ENCODE measurements around the gene SOWAHC.
"Not testable (repeated sequence)": the region's sequence is repeated elsewhere in the genome, so short reads cannot be mapped to it uniquely, and the experiment has no call there.

SOWAHC gene

DNA sequence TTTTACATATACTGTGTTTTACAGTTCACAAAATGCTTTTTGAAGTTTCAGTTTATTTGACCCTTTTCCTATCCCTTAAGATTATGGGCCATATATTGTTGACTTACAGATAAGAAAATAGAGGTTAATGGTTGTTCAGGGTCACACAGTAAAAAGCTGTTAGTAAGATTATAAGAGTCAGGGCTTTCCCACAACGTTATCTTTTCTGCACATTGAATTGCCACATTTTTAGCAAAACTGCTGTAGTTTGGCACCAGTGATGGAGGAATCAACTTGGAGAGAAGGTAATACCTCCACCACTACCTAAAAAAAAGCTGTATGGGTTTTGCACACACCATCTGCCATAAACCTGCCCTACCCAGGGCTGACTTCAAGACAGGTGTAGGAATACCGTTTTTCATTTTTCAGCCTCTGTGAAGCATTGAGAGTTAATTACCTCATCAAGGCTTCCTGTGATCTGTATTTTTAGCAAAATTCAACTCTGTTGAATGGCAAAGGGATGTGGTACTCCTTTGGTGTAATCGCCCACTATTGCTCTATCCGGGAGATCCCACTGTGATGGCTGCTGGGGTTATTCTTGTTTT, 5.0 kb downstream of the SOWAHC start:
- H3K9ac ChIP-seq = no peak overlapping the region
- H3K4me1 ChIP-seq (ENCODE audit: low read depth, poor library complexity, severe bottlenecking) = no peaks in the 10 kb centered on the region
- H4K20me1 ChIP-seq (ENCODE audit: insufficient read depth) = no peaks in the 10 kb centered on the region
- no peak overlapping the region for H3K27ac ChIP-seq
- no peaks in the 10 kb centered on the region for H3K27me3 ChIP-seq (ENCODE audit: insufficient read depth, low read depth)
- no peaks in the 10 kb centered on the region for H3K36me3 ChIP-seq (ENCODE audit: insufficient read depth)
- H2AFZ ChIP-seq (ENCODE audit: low read depth) = no peak overlapping the region
- H3K4me2 ChIP-seq = no peak overlapping the region
- no peak for TF ChIP-seq CTCF (conservative IDR thresholded peaks at IDR 0.05; ENCODE audit: low read depth, low read length)
- no peak overlapping the region for H3K4me3 ChIP-seq (IDR thresholded peaks at IDR 0.05; ENCODE audit: insufficient read depth, low read depth, low read length)
- H3K79me2 ChIP-seq (ENCODE audit: insufficient read depth, low read depth) = no peaks in the 10 kb centered on the region

DNA sequence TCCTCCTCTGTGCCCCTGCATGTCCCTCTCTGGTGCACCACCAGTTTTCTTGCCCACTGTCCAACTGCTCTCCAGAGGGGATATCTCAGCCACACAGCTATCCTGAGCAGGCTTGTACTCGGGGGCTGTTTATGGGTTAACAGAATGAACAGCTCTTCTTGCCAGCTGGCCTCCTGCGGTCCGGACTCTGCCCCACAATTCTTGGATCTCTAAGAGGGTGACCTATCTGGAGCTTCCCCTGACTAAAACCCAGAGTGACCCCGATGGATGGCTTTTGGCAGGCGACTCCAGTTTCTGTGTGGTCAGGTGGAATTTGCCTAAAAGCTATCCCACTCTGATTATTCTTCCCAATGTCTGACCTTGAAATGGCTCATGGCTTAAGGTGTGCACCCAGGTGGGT, 9.1 kb downstream of the SOWAHC start:
- no peaks in the 10 kb centered on the region for H3K79me2 ChIP-seq (ENCODE audit: insufficient read depth, low read depth)
- no peaks in the 10 kb centered on the region for H4K20me1 ChIP-seq (ENCODE audit: insufficient read depth)
- no peak overlapping the region for H3K27ac ChIP-seq
- H3K4me1 ChIP-seq (ENCODE audit: low read depth, poor library complexity, severe bottlenecking) = no peaks in the 10 kb centered on the region
- no peak for TF ChIP-seq CTCF (conservative IDR thresholded peaks at IDR 0.05; ENCODE audit: low read depth, low read length)
- H3K9ac ChIP-seq = no peak overlapping the region
- no peaks in the 10 kb centered on the region for H3K36me3 ChIP-seq (ENCODE audit: insufficient read depth)
- H3K4me2 ChIP-seq = no peak overlapping the region
- no peak overlapping the region for H3K4me3 ChIP-seq (IDR thresholded peaks at IDR 0.05; ENCODE audit: insufficient read depth, low read depth, low read length)
- H3K27me3 ChIP-seq (ENCODE audit: insufficient read depth, low read depth) = no peaks in the 10 kb centered on the region
- H2AFZ ChIP-seq (ENCODE audit: low read depth) = no peak overlapping the region

DNA sequence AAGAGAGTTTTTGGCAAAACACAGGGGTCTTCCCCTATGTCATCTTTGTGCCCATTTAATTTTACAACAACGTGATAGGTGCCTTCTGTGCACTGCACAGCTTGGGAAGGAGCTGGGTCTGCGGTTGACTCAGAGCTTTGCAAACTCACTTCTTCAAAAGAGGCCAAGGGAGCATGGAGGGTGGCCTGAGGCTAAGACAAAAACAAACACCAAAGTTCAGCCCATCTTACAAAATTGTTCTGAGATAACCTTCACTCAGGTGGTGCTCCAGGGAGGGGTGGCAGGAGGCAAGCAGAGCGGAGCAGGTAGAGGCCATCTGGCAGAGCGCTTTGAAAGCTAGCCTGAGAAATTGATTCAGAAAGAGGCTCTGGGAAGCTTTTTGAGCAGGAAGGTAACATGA, 9.8 kb downstream of the SOWAHC start:
- Histone ChIP-seq H3K4me2 (no peak overlapping the region), H2AFZ (ENCODE audit: low read depth) (no peak overlapping the region), H3K79me2 (ENCODE audit: insufficient read depth, low read depth) (no peaks in the 10 kb centered on the region), H4K20me1 (ENCODE audit: insufficient read depth) (no peaks in the 10 kb centered on the region), H3K27ac (no peak overlapping the region), H3K36me3 (ENCODE audit: insufficient read depth) (no peaks in the 10 kb centered on the region), H3K4me3 (IDR thresholded peaks at IDR 0.05; ENCODE audit: insufficient read depth, low read depth, low read length) (no peak overlapping the region), H3K4me1 (ENCODE audit: low read depth, poor library complexity, severe bottlenecking) (no peaks in the 10 kb centered on the region), H3K27me3 (ENCODE audit: insufficient read depth, low read depth) (no peaks in the 10 kb centered on the region), H3K9ac (no peak overlapping the region)
- TF ChIP-seq CTCF (conservative IDR thresholded peaks at IDR 0.05; ENCODE audit: low read depth, low read length) = no peak

DNA sequence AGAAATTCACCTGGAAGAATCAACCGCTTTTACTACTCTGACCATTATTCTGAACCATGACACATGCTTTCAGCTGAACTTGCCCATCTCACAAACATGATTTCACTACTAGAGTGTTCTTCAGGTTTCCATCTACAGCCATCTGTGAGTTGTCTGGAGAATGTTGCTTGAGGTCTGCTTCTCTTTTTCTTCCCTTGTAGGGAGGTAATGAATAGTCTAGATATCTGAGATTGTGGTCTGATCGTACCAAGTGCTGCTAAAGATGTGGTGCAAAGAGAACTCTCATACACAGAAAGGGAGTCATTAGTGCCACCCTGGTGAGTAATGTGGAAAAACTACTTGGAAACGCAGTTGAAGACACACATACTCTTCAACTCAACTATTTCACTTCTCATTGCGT, 10.2 kb downstream of the SOWAHC start:
- no peaks in the 10 kb centered on the region for H3K36me3 ChIP-seq (ENCODE audit: insufficient read depth)
- no peak for TF ChIP-seq CTCF (conservative IDR thresholded peaks at IDR 0.05; ENCODE audit: low read depth, low read length)
- no peaks in the 10 kb centered on the region for H3K4me1 ChIP-seq (ENCODE audit: low read depth, poor library complexity, severe bottlenecking)
- no peaks in the 10 kb centered on the region for H3K79me2 ChIP-seq (ENCODE audit: insufficient read depth, low read depth)
- no peak overlapping the region for H3K4me3 ChIP-seq (IDR thresholded peaks at IDR 0.05; ENCODE audit: insufficient read depth, low read depth, low read length)
- H2AFZ ChIP-seq (ENCODE audit: low read depth) = no peak overlapping the region
- no peaks in the 10 kb centered on the region for H3K27me3 ChIP-seq (ENCODE audit: insufficient read depth, low read depth)
- no peaks in the 10 kb centered on the region for H4K20me1 ChIP-seq (ENCODE audit: insufficient read depth)
- H3K27ac ChIP-seq = no peak overlapping the region
- H3K4me2 ChIP-seq = no peak overlapping the region
- H3K9ac ChIP-seq = no peak overlapping the region

DNA sequence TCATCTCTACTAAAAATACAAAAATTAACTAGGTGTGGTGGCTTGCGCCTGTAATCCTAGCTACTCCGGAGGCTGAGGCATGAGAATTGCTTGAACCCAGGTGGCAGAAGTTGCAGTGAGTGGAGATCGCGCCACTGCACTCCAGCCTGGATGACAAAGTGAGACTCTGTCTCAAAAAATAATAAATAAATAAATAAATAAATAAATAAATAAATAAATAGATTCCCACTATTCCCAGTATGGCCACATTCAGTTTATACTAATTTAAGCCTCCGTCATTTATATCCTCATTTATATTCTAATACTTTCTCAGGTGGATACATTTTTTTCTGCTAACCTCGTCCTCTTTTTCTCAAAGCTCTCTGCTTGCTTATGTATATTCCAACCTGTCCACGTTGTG, 14.2 kb downstream of the SOWAHC start:
- not testable (repeated sequence) for H3K36me3 ChIP-seq (ENCODE audit: insufficient read depth); H3K9ac ChIP-seq; H3K79me2 ChIP-seq (ENCODE audit: insufficient read depth, low read depth); H2AFZ ChIP-seq (ENCODE audit: low read depth); H4K20me1 ChIP-seq (ENCODE audit: insufficient read depth); H3K27ac ChIP-seq; H3K27me3 ChIP-seq (ENCODE audit: insufficient read depth, low read depth); H3K4me3 ChIP-seq (IDR thresholded peaks at IDR 0.05; ENCODE audit: insufficient read depth, low read depth, low read length); H3K4me2 ChIP-seq; H3K4me1 ChIP-seq (ENCODE audit: low read depth, poor library complexity, severe bottlenecking)

All from KMS-11 (cell line).